Gastrocnemius medialis (tissue), 4 donors: ENCODE results near the gene GFER.

ENCODE experiments used
- CTCF ChIP-seq, 5 experiments: fragments of 450-650 bp in 3 of 5; fragments of 200-600 bp in 2 of 5; sonication (generic) in 2 of 5; IDR thresholded peaks in 4 of 5; conservative IDR thresholded peaks in 1 of 5; 1 replicate in 4 of 5; 2 replicates in 1 of 5; pipeline ENCODE4 v1.5.1; 2016 to 2019; ENCODE audit warnings: antibody characterized with exemption in 5 of 5, mild to moderate bottlenecking in 3 of 5, moderate library complexity in 3 of 5
- POLR2A ChIP-seq, 2 donors: fragments of 450-650 bp; IDR thresholded peaks; one replicate each; pipeline ENCODE4 v1.6.1; 2017; ENCODE audit warnings: antibody characterized with exemption in 2 of 2, mild to moderate bottlenecking in 2 of 2, moderate library complexity in 2 of 2

- TF ChIP-seq CTCF (IDR thresholded peaks at IDR 0.05 in 4 of 5, conservative IDR thresholded peaks at IDR 0.05 in 1 of 5) (no peak), POLR2A (IDR thresholded peaks at IDR 0.05) (no peak)
These were observed 7.6 kb downstream of the GFER start for GRCh38 chr16:1991588-1991947.
